Measurements from ENCODE around the gene SMCO2. TPM values are rescaled to one million over a fixed set of nuclear protein-coding genes. Genes with fewer than 3 reads are reported as not detected.
A peak's percentile ranks its signal among the peaks of the same experiment; 100 is the strongest.

SMCO2 gene
- total RNA-seq, 6 experiments from 2014 or later = not detected

GRCh38 chr12:27549801-27550652, 103.5 kb downstream of the SMCO2 start:
- Mint-ChIP-seq H3K4me1 (ENCODE audit: low read depth) (peaks cover 86% of the 10 kb centered on the region), H3K27me3 (ENCODE audit: insufficient read depth) (peaks cover 2% of the 10 kb centered on the region; the same call in 1 of the 2 replicates)

DNA sequence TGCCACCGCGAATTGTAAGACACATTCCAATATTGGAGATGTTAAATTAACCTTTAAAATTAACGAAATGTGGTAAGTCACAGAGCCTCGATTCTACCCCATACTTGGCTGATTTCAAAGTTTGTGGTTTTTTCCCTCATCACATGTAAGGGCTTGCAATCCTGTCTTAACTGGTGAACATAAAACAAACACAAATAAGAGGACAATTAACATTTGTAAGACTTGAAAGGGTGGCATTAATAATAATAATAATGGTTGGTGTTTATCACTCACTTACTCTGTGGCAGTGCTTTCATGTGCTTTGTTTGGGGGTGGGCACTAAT, 104.1 kb downstream of the SMCO2 start:
- Mint-ChIP-seq H3K27ac (peak overlapping the region; percentile 97), H3K27me3 (ENCODE audit: insufficient read depth) (peaks cover 2% of the 10 kb centered on the region; the same call in 1 of the 2 replicates), H3K36me3 (ENCODE audit: low read depth) (peaks cover 22% of the 10 kb centered on the region), H3K9me3 (no peaks in the 10 kb centered on the region), H3K4me3 (peak overlapping the region; percentile 85), H3K4me1 (ENCODE audit: low read depth) (peaks cover 90% of the 10 kb centered on the region)
- TF ChIP-seq, protein P1, sequence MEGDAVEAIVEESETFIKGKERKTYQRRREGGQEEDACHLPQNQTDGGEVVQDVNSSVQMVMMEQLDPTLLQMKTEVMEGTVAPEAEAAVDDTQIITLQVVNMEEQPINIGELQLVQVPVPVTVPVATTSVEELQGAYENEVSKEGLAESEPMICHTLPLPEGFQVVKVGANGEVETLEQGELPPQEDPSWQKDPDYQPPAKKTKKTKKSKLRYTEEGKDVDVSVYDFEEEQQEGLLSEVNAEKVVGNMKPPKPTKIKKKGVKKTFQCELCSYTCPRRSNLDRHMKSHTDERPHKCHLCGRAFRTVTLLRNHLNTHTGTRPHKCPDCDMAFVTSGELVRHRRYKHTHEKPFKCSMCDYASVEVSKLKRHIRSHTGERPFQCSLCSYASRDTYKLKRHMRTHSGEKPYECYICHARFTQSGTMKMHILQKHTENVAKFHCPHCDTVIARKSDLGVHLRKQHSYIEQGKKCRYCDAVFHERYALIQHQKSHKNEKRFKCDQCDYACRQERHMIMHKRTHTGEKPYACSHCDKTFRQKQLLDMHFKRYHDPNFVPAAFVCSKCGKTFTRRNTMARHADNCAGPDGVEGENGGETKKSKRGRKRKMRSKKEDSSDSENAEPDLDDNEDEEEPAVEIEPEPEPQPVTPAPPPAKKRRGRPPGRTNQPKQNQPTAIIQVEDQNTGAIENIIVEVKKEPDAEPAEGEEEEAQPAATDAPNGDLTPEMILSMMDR (IDR thresholded peaks at IDR 0.05) = no peak
- DNase-seq = no peak

More at GRCh38 chr12:27549801-27550652, 103.5 kb downstream of the SMCO2 start:
- Mint-ChIP-seq H3K4me3 (peak overlapping the region; percentile 85), H3K27ac (peak overlapping the region; percentile 97), H3K36me3 (ENCODE audit: low read depth) (peaks cover 23% of the 10 kb centered on the region), H3K9me3 (no peaks in the 10 kb centered on the region)
- TF ChIP-seq, protein P1 (IDR thresholded peaks at IDR 0.05) = no peak
- DNase-seq = peak; percentile 89

DNA sequence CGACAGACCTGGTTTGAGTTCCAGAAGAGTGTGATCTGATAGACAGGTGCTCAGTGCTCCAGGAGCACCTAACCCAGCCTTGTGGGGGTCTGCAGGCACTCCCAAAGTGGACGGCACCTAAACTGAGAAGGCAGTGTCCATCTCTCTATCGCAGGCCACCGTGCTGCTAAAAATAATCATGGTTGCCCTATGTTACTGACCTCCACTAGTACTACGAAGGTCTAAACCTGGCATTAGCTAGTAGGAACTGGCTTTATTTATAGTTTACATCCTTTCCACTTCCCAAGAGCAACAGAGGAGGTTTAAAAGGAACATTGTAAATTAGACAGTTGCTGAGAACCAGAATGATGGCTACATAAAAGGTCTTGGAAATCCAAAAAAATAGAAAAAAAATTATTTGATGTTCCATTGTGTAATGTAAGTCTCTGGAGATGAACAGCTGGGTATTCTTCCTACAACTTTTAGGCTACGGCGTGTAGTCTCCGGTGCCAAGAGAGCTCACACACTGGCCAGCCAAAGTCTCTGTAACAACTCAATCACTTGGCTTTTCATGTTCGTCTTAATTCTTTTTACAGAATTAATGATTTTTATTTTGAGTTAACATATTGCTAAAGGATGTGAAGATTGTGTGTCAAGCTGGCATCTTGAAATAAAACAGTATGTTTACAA, 104.8 kb downstream of the SMCO2 start:
- Mint-ChIP-seq H3K36me3 (ENCODE audit: low read depth) (peaks cover 22% of the 10 kb centered on the region), H3K9me3 (no peaks in the 10 kb centered on the region)

More for the DNA sequence above, 104.8 kb downstream of the SMCO2 start:
- H3K27me3 Mint-ChIP-seq (ENCODE audit: insufficient read depth) = peaks cover 2% of the 10 kb centered on the region; the same call in 1 of the 2 replicates
- DNase-seq = no peak
- H3K4me3 Mint-ChIP-seq = no peak overlapping the region
- peaks cover 91% of the 10 kb centered on the region for H3K4me1 Mint-ChIP-seq (ENCODE audit: low read depth)
- no peak overlapping the region for H3K27ac Mint-ChIP-seq
- TF ChIP-seq, protein P1 (IDR thresholded peaks at IDR 0.05) = no peak

Other genes with a start within 250 kb of the SMCO2 start
- 10 to 100 TPM in 4 of 6 experiments, 1 to 10 TPM in 2; 8.2 to 12.6 (median 10.9) TPM for gene STK38L, start 202.4 kb upstream of the SMCO2 start, total RNA-seq (2021; fragmentation: NEBNext Ultra II Directional; extraction: Animal tissue kit (Norgen Biotek cat#: 25700))
- gene BMAL2, start 113.9 kb upstream of the SMCO2 start, total RNA-seq (2021; fragmentation: NEBNext Ultra II Directional; extraction: Animal tissue kit (Norgen Biotek cat#: 25700)) = 10 to 100 TPM; 23.1 to 47.1 (median 39.9) TPM
- gene PPFIBP1, start 77.5 kb downstream of the SMCO2 start, total RNA-seq (2021; fragmentation: NEBNext Ultra II Directional; extraction: Animal tissue kit (Norgen Biotek cat#: 25700)) = 100 to 1,000 TPM in 2 of 6 experiments, 10 to 100 TPM in 4; 79.1 to 104 (median 92.0) TPM
- 1 to 10 TPM; 2.1 to 2.9 (median 2.4) TPM for gene REP15, start 249.7 kb downstream of the SMCO2 start, total RNA-seq (2021; fragmentation: NEBNext Ultra II Directional; extraction: Animal tissue kit (Norgen Biotek cat#: 25700))

Measured in HFFc6 (cell line).